Measurements from ENCODE around the gene HBE1. TPM values are rescaled to one million over a fixed set of nuclear protein-coding genes. Genes with fewer than 3 reads are reported as not detected.
A peak's percentile ranks its signal among the peaks of the same experiment; 100 is the strongest.

Gene HBE1
- total and polyA plus RNA-seq, 9 of the 15 experiments (the other 6 are each of a cell fraction or from before 2014, with no cell fraction given) = 612 to 10,250 (median 2,181) TPM

DNA sequence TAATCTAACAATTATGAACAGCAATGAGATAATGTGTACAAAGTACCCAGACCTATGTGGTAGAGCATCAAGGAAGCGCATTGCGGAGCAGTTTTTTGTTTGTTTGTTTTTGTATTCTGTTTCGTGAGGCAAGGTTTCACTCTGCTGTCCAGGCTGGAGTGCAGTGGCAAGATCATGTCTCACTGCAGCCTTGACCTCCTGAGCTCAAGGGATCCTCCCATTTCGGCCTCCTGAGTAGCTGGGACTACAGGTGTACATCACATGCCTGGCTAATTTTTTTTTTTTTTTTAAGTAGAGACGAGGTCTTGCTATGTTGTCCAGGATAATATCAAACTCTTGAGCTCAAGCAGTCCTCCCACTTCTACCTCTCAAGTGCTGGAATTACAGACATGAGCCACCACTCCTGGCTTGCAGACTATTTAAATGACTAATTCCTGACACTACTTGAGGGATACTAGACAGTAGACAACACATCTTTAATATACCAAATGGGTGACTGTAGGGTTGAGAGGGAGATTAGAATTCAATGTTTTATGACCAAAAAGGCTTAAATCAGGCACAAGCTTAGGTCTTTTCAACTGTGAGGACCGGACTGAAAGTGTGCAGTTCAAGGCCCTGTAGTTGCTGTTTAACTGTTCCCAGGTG is 19.3 kb upstream of the HBE1 start (continued):
- TF ChIP-seq, protein P1, sequence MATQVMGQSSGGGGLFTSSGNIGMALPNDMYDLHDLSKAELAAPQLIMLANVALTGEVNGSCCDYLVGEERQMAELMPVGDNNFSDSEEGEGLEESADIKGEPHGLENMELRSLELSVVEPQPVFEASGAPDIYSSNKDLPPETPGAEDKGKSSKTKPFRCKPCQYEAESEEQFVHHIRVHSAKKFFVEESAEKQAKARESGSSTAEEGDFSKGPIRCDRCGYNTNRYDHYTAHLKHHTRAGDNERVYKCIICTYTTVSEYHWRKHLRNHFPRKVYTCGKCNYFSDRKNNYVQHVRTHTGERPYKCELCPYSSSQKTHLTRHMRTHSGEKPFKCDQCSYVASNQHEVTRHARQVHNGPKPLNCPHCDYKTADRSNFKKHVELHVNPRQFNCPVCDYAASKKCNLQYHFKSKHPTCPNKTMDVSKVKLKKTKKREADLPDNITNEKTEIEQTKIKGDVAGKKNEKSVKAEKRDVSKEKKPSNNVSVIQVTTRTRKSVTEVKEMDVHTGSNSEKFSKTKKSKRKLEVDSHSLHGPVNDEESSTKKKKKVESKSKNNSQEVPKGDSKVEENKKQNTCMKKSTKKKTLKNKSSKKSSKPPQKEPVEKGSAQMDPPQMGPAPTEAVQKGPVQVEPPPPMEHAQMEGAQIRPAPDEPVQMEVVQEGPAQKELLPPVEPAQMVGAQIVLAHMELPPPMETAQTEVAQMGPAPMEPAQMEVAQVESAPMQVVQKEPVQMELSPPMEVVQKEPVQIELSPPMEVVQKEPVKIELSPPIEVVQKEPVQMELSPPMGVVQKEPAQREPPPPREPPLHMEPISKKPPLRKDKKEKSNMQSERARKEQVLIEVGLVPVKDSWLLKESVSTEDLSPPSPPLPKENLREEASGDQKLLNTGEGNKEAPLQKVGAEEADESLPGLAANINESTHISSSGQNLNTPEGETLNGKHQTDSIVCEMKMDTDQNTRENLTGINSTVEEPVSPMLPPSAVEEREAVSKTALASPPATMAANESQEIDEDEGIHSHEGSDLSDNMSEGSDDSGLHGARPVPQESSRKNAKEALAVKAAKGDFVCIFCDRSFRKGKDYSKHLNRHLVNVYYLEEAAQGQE (IDR thresholded peaks at IDR 0.05; ENCODE audit: borderline replicate concordance) = peak; percentile 21; the same call in 1 of the 2 replicates
- TF ChIP-seq, protein P1 (CRISPR knock-in tag; IDR thresholded peaks at IDR 0.05; ENCODE audit: low read depth) = no peak
- no peak for TF ChIP-seq TSC22D4 (tag; IDR thresholded peaks at IDR 0.05)
- no peak for TF ChIP-seq ETS2 (tag; IDR thresholded peaks at IDR 0.05; ENCODE audit: borderline replicate concordance, poor library complexity, severe bottlenecking)
- TF ChIP-seq NFATC3 (IDR thresholded peaks at IDR 0.05) = 0 out of 2 replicates have a peak, but pooled peaks have one; percentile 9
- no peak for TF ChIP-seq TCF7 (IDR thresholded peaks at IDR 0.05; ENCODE audit: borderline replicate concordance)
- TF ChIP-seq MLLT1 (IDR thresholded peaks at IDR 0.05) = peak; percentile 46 to 76; a peak in 2 of 4 replicates
- no peak for TF ChIP-seq NR1H2 (CRISPR knock-in tag; IDR thresholded peaks at IDR 0.05)
- no peak for TF ChIP-seq CSDE1 (IDR thresholded peaks at IDR 0.05)
- TF ChIP-seq ESRRB (CRISPR knock-in tag; IDR thresholded peaks at IDR 0.05; ENCODE audit: borderline replicate concordance) = no peak
- no peak for TF ChIP-seq HDAC8 (tag; IDR thresholded peaks at IDR 0.05)

Measured in K562 (cell line).